ENCODE measurements around the gene STXBP6. TPM values are rescaled to one million over a fixed set of nuclear protein-coding genes. Genes with fewer than 3 reads are reported as not detected.
"Not testable (repeated sequence)": the region's sequence is repeated elsewhere in the genome, so short reads cannot be mapped to it uniquely, and the experiment has no call there.

Gene STXBP6
- polyA plus RNA-seq, 1 donor from 2014 or later, result 14.6 TPM

- no peak overlapping the region for H3K4me3 ChIP-seq (ENCODE audit: low read length)
- H3K79me2 ChIP-seq (replicated peaks; ENCODE audit: insufficient read depth, low read length), result no peaks in the 10 kb centered on the region
- H3K4me2 ChIP-seq (ENCODE audit: low read length), result no peak overlapping the region
- no peaks in the 10 kb centered on the region for H3K27me3 ChIP-seq (ENCODE audit: insufficient read depth, low read depth, low read length)
- no peaks in the 10 kb centered on the region for H3K9me2 ChIP-seq (ENCODE audit: insufficient read depth, low read length)
- no peaks in the 10 kb centered on the region for H3F3A ChIP-seq (ENCODE audit: insufficient read depth, low read length, poor library complexity, severe bottlenecking)
- no peak for TF ChIP-seq RAD21 (conservative IDR thresholded peaks at IDR 0.05)
- TF ChIP-seq TAF1 (IDR thresholded peaks at IDR 0.05; ENCODE audit: low read depth), result no peak
- TF ChIP-seq EZH2 (IDR thresholded peaks at IDR 0.05; ENCODE audit: borderline replicate concordance, insufficient read depth, low read length, poor library complexity, severe bottlenecking), result no peak
- TF ChIP-seq CTCF (IDR thresholded peaks at IDR 0.05; ENCODE audit: poor library complexity, severe bottlenecking), result no peak
- no peak for TF ChIP-seq SMC3 (conservative IDR thresholded peaks at IDR 0.05; ENCODE audit: poor library complexity)
- TF ChIP-seq, protein P1, sequence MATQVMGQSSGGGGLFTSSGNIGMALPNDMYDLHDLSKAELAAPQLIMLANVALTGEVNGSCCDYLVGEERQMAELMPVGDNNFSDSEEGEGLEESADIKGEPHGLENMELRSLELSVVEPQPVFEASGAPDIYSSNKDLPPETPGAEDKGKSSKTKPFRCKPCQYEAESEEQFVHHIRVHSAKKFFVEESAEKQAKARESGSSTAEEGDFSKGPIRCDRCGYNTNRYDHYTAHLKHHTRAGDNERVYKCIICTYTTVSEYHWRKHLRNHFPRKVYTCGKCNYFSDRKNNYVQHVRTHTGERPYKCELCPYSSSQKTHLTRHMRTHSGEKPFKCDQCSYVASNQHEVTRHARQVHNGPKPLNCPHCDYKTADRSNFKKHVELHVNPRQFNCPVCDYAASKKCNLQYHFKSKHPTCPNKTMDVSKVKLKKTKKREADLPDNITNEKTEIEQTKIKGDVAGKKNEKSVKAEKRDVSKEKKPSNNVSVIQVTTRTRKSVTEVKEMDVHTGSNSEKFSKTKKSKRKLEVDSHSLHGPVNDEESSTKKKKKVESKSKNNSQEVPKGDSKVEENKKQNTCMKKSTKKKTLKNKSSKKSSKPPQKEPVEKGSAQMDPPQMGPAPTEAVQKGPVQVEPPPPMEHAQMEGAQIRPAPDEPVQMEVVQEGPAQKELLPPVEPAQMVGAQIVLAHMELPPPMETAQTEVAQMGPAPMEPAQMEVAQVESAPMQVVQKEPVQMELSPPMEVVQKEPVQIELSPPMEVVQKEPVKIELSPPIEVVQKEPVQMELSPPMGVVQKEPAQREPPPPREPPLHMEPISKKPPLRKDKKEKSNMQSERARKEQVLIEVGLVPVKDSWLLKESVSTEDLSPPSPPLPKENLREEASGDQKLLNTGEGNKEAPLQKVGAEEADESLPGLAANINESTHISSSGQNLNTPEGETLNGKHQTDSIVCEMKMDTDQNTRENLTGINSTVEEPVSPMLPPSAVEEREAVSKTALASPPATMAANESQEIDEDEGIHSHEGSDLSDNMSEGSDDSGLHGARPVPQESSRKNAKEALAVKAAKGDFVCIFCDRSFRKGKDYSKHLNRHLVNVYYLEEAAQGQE (IDR thresholded peaks at IDR 0.05; ENCODE audit: borderline replicate concordance), result no peak
- no peak for TF ChIP-seq MXI1 (conservative IDR thresholded peaks at IDR 0.05; ENCODE audit: poor library complexity, severe bottlenecking)
- no peak for TF ChIP-seq EP300 (conservative IDR thresholded peaks at IDR 0.05; ENCODE audit: poor library complexity, severe bottlenecking)
- TF ChIP-seq POLR2AphosphoS5 (IDR thresholded peaks at IDR 0.05), result no peak
- H3K36me3 ChIP-seq (ENCODE audit: insufficient read depth, low read length), result no peaks in the 10 kb centered on the region
- H3K9ac ChIP-seq (ENCODE audit: low read length), result no peak overlapping the region
- H4K20me1 ChIP-seq (ENCODE audit: insufficient read depth), result no peaks in the 10 kb centered on the region
- H3K27ac ChIP-seq (ENCODE audit: low read length), result no peak overlapping the region
- H3K9me3 ChIP-seq (ENCODE audit: low read length), result no peaks in the 10 kb centered on the region
- no peak overlapping the region for H2AFZ ChIP-seq (ENCODE audit: low read depth, low read length)
Measured at GRCh38 chr14:24837280-24838046, 212.5 kb downstream of the STXBP6 start.

GRCh38 chr14:24836324-24836723 is 213.6 kb downstream of the STXBP6 start:
- H3K9ac ChIP-seq (ENCODE audit: low read length); H3K4me3 ChIP-seq (ENCODE audit: low read length); H3K79me2 ChIP-seq (replicated peaks; ENCODE audit: insufficient read depth, low read length); H3K4me2 ChIP-seq (ENCODE audit: low read length); H3K36me3 ChIP-seq (ENCODE audit: insufficient read depth, low read length); H3K9me3 ChIP-seq (ENCODE audit: low read length); H3K27ac ChIP-seq (ENCODE audit: low read length); H3K27me3 ChIP-seq (ENCODE audit: insufficient read depth, low read depth, low read length); H3F3A ChIP-seq (ENCODE audit: insufficient read depth, low read length, poor library complexity, severe bottlenecking); H3K9me2 ChIP-seq (ENCODE audit: insufficient read depth, low read length); H4K20me1 ChIP-seq (ENCODE audit: insufficient read depth); H2AFZ ChIP-seq (ENCODE audit: low read depth, low read length): not testable (repeated sequence)

Measured in neural cell (in vitro differentiated cells).